GM19240 (cell line): Measurements from ENCODE around the gene SMG6.
"Not testable (repeated sequence)": the region's sequence is repeated elsewhere in the genome, so short reads cannot be mapped to it uniquely, and the experiment has no call there.

ENCODE experiments used
- DNase-seq: peaks from one replicate; pipeline ENCODE4 v3.0.0; 2011; ENCODE audit warnings: low spot score; ENCODE audit not compliant: insufficient read length

The SMG6 gene

GRCh38 chr17:2309338-2310154 lies 6.0 kb upstream of the SMG6 start:
- no peak for DNase-seq

GRCh38 chr17:2304931-2305330 lies 1.3 kb upstream of the SMG6 start:
- DNase-seq = no peak

GRCh38 chr17:2302778-2303203 lies 794 bp downstream of the SMG6 start:
- DNase-seq = no peak

GRCh38 chr17:2299756-2300155 lies 3.8 kb downstream of the SMG6 start:
- no peak for DNase-seq

- DNase-seq = no peak
Measured at GRCh38 chr17:2299136-2299535, 4.4 kb downstream of the SMG6 start.

- DNase-seq = no peak
Measured at GRCh38 chr17:2297023-2297422, 6.6 kb downstream of the SMG6 start.

- peak; percentile 12 for DNase-seq
Measured at GRCh38 chr17:2295575-2295974, 8.0 kb downstream of the SMG6 start.

GRCh38 chr17:2292100-2292499 lies 11.5 kb downstream of the SMG6 start:
- DNase-seq = no peak

- DNase-seq = no peak
Measured at GRCh38 chr17:2289878-2290478, 13.6 kb downstream of the SMG6 start.

GRCh38 chr17:2283302-2283701 lies 20.3 kb downstream of the SMG6 start:
- no peak for DNase-seq

GRCh38 chr17:2282297-2282873 lies 21.2 kb downstream of the SMG6 start:
- no peak for DNase-seq

GRCh38 chr17:2279707-2280106 lies 23.9 kb downstream of the SMG6 start:
- no peak for DNase-seq

GRCh38 chr17:2277429-2278170 lies 26.0 kb downstream of the SMG6 start:
- no peak for DNase-seq

- no peak for DNase-seq
Measured at GRCh38 chr17:2275722-2276121, 27.9 kb downstream of the SMG6 start.

- DNase-seq = no peak
Measured at GRCh38 chr17:2274414-2274813, 29.2 kb downstream of the SMG6 start.

- no peak for DNase-seq
Measured at GRCh38 chr17:2271985-2272702, 31.4 kb downstream of the SMG6 start.

GRCh38 chr17:2267354-2267753 lies 36.2 kb downstream of the SMG6 start:
- DNase-seq = no peak

- no peak for DNase-seq
Measured at GRCh38 chr17:2266865-2267228, 36.7 kb downstream of the SMG6 start.

- peak; percentile 34 for DNase-seq
Measured at GRCh38 chr17:2266045-2266864, 37.3 kb downstream of the SMG6 start.

- DNase-seq = not testable (repeated sequence)
Measured at GRCh38 chr17:2265166-2265565, 38.4 kb downstream of the SMG6 start.
